Bone marrow (tissue), 2 donors: ENCODE results near the gene UGT2B15.
"Not testable (repeated sequence)": the region's sequence is repeated elsewhere in the genome, so short reads cannot be mapped to it uniquely, and the experiment has no call there.

Experiments used
- DNase-seq, 2 donors: peaks; one replicate each; lab custom pipeline; 2025; lab: John Stamatoyannopoulos, UW

The UGT2B15 gene

DNA sequence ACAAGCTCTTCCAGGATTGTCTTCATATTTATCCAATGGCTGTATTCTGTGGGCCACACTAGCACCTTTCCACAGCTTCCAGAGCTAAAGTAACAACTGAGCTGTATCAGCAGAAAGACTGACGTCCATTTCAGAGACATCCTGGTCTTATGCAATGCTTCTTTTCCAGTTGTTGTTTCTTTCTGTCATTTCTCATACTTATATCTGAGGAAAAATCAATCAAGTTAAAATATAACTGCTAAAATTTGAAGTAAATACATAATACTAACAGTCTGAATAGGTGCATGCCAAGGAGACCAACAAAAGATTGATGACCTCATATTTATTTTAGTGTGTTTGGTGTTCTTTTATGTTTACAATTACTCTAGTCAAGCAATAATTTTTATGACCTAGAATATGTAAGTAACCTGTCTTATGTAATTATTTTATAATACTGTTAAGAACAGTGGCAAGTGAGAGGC lies at the start of gene UGT2B15:
TSS of gene UGT2B15 (minus strand) at position 174 of the 461 bp plus-strand sequence. CDS start at position 140, 34 bp downstream.
- DNase-seq, result not testable (repeated sequence)

DNA sequence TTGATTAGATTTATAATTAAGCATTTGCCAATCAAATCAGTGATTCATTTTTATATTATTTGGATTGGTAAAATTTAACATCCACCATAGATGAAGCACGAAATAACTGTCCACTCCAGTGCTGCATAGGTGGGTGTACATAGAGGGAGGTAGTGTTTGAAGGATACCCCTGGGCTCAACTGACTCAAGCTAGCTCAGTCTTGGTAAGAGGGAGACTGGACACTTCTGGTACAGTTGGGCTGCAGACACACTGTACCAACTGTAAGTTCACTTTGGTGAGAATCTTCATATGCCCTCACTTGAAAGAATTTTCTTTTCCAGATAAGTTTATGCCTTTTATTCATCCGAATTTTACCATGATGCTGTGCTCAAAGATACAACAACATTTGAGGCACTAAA lies 48.6 kb upstream of the UGT2B15 start:
- no peak for DNase-seq

DNA sequence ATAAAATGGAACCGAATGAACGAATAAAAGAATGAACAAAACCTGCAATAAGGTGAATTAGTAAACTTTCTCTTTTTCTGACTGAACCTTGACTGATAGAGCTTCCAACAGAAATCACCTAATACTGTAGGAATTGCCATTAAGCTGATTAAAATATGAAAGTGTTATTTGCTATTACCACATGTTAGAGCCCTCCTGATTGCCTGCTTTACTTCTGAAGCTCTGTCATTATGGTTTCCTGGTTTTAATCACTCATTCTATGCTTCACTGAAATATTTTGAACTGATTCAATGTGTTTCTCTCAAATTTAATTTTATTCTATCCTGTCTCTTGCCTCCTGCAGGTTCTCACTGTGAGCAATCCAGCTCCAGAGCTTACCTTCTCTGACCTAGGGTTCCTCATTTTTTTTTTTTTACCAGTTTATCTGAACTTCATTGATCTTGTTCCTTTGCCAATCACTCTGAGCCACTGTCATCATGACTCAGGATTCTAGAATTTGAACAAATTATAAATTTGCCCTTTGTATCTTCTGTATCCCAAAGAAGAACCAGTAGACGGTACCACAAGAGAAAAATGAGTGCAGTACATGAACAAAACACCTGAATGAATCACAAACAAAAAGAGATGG lies 48.1 kb upstream of the UGT2B15 start:
- no peak for DNase-seq

DNA sequence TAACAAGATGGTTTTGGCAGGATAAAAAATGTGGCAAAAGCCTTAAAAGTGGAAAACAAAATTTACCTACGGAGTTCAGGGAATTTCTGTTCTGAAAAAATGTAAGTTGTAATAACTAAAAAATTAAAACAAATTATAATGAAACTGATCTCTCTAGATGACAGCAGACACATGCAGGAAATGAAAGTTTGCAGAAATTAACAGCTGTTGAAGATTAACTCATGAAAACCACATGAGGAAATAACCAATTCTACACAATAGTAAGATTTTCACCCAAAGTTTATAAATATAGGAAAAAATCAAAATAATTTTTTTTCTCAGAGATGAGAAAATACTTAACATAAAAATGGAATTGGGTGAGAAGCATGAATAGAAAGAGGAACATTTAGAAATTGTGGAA lies 47.5 kb upstream of the UGT2B15 start:
- DNase-seq, result no peak

DNA sequence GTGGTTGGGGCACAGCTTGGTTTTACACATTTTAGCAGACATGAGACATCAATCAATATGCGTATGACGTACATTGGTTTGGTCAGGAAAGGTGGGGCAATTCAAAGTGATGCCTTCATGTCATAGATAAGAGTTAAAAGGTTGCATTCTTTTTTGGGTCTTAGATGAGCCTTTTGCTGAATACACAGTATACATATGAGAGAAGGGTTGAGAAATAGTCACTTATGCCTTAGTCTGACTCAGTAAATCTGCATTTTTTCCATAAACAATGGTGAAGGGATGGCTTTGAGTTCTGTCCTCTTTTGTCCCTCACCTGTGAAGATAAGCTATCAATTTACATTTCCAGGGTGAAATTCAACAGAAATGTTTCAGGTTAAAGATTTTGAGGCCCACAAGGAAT lies 43.9 kb upstream of the UGT2B15 start:
- DNase-seq, result no peak

DNA sequence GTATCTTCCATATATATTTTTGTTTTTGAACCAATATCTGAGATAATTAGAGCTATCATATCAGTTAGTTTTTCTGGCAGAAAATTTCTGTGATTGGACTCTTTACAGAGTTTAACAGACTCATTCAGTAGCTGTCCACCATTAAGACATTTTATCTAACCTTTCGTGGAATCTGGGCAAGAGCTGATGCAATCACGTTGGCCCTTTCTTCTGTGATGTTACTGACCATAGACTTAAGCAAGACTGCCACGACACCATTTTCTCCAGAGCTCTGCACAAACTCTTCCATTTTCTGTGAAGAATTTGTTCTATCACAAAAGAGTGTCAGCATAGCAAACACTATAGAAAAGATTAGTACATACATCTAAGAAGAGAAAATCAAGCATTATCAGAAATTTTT lies 41.8 kb upstream of the UGT2B15 start:
- DNase-seq, result no peak

DNA sequence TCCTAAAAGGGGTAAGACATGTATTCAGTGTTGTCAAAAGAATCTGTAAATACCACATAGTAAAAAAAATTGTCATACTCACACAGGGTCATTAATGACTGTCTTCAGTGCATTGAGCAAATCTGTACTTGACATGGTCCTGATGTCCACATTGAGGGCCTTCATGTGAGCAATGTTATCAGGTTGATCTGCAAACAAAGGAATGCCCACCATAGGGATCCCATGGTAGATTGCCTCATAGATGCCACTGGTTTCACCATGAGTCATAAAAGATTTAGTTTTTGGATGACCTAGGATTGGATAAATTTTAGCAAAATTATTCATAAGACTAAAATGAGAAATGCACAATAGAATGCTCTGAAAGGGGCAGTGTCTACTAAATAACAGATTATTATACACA lies 38.1 kb upstream of the UGT2B15 start:
- DNase-seq, result no peak

DNA sequence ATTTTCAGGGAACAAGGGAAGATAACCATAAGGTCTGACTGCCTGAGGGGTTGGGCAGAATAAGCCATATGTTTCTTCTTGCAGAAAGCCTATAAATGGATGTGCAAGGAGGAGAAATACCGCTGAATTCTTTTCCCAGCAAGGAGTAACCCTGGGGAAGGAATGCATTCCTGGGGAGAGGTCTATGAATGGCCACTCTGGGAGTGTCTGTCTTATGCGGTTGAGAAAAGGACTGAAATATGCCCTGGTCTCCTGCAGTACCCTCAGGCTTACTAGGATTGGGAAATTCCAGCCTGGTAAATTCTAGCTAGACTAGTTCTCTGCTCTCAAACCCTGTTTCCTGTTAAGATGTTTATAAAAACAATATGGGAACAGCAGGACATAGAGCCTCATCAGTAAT lies 32.7 kb upstream of the UGT2B15 start:
- DNase-seq, result not testable (repeated sequence)

DNA sequence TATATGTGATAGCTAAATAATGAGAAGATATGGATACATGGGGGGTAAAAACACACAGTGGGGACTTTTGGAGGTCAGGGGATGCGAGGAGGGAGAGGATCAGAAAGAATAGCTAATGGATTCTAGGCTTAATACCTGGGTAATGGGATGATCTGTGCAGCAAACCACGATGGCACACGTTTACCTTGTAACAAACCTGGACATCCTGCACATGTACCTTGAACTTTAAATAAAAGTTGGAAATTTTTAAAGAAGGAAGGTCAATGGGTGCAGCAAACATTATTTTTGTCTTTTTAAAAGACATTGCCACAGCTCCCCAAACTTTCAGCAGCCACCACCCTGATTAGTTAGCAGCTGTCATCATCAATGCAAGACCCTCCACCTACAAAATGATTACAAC lies 29.7 kb upstream of the UGT2B15 start:
- DNase-seq, result no peak

DNA sequence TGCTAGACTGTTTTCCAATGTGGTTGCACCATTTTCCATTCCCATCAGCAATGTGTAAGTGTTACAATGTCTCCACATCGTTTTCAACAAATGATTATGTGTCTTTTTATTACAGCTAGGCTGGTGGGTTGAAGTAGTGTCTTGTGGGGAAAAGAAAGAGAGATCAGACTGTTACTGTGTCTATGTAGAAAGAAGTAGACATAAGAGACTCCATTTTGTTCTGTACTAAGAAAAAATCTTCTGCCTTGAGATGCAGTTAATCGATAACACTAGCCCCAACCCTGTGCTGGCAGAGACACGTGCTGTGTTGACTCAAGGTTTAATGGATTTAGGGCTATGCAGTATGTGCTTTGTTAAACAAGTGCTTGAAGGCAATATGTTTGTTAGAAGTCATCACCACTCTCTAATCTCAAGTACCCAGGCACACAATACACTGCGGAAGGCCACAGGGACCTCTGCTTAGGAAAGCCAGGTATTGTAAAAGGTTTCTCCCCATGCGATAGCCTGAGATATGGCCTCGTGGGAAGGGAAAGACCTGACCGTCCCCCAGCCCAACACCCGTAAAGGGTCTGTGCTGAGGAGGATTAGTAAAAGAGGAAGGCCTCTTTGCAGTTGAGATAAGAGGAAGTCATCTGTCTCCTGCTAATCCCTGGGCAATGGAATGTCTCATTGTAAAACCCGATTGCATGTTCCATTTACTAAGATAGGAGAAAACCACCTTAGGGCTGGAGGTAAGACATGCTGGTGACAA lies 23.0 kb upstream of the UGT2B15 start:
- DNase-seq, result no peak

DNA sequence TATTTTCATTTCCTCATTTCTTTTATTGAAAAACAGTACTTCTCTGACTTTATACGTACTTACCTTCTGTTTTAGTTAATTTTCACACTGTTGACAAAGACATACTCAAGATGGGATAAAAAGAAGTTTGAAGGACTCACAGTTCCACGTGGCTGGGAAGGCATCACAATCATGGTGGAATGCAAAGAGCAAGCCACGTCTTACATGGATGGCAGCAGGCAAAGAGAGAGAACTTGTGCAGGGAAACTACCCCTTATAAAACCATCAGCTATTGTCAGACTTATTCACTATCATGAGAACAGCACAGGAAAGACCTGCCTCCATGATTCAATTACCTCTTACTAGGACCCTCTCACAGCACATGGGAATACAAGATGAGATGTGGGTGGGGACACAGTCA lies 20.7 kb upstream of the UGT2B15 start:
- no peak for DNase-seq

DNA sequence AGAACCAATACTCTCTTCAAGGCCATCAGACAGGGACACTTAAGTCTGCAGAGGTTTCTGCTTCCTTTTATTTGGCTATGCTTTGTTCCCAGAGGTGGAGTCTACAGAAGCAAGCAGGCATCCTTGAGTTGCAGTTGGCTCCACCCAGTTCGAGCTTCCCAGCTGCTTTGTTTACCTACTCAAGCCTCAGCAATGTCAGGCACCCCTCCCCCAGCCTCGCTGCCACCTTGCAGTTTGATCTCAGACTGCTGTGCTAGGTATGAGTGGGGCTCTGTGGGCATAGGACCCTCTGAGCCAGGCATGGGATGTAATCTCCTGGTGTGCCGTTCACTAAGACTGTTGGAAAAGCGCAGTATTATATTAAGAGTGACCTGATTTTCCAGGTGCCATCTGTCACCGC lies 12.6 kb upstream of the UGT2B15 start:
- DNase-seq, result no peak

DNA sequence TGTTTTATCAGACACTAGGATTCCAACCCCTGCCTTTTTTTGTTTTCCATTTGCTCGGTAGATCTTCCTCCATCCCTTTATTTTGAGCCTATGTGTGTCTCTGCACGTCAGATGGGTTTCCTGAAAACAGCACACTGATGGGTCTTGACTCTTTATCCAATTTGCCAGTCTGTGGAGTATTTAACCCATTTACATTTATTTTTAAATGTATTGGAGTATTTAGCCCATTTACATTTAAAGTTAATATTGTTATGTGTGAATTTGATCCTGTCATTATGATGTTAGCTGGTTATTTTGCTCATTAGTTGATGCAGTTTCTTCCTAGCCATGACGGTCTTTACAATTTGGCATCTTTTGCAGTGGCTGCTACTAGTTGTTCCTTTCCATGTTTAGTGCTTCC lies 10.8 kb upstream of the UGT2B15 start:
- DNase-seq, result not testable (repeated sequence)

DNA sequence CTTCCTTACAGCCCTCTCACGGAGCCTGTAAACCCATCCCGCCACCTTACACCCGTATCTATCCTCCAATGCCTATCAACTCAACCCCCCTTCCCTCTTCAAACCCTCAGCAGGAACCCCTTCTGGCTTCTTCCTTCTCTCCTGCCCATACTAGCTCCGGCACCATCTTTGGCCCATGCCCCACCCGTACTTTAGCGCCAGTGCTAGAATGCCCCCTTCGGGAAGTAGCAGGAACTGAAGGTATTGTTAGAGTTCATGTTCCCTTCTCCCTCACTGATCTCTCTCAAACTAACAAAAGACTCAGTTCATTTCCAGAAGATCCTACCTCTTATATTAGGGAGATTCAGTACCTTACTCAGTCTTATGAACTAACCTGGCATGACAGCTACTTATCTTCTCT lies 2.7 kb upstream of the UGT2B15 start:
- DNase-seq, result no peak

DNA sequence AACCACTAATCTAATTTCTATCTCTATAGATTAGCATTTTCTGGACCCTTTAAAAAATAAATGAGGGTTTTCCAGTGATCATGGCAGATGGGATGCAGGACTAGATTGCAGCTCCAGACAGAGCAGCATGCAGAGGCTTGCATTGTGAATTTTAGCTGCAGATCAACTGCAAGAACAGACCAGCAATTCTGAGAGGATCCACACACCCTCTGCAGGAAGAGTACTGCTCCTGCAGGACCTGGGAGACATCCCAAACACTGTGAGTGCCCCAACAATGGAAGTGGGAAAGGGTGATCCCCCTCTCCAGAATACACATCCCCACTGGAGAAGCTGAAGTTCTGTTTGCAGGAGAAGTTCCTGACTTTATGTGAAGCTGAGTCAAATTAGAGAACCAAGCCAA lies 765 bp upstream of the UGT2B15 start:
- DNase-seq, result not testable (repeated sequence)

DNA sequence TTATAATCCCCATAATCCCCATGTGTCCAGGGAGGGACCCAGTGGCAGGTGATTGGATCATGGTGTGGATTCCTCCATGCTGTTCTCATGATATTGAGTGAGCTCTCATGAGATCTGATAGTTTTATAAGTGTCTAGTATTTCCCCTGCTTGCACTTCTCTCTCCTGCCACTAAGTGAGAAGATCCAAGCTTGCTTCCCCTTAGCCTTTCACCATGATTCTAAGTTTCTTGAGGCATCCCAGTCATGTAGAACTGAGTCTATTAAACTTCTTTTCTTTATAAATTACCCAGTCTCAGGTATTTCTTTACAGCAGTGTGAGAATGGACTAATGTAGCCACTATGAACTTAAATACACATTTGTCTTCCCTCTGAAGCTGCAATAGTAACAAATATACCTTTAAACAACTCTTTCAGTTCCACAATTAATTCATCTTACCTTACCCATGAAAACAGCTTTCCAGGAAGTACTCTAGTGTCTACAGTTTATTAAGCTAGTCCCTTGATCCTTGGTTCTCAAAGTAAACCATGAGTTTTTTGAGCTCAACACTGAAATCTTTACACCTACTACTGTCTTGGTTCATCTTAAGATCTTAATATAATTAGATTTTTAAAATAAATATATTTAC lies 1.8 kb downstream of the UGT2B15 start:
- DNase-seq, result not testable (repeated sequence)

DNA sequence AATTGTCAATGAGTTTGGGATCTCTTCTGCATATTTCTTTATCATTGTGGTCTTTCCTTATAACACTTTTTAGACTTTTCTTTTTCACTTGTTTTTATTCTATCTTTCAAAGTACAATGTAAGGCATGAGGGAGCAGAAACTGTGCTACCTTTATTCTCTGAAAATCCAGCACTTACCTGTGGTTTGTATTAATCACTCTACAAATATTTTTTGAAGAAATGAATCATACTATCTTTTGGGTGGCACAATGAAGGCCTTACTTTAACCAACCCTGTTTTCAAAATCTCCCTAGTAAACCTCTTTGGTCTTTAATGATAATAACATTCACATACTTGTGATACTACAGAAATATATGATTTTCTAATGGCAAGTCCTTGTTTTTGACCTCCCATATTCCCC lies 2.9 kb downstream of the UGT2B15 start:
- DNase-seq, result not testable (repeated sequence)

DNA sequence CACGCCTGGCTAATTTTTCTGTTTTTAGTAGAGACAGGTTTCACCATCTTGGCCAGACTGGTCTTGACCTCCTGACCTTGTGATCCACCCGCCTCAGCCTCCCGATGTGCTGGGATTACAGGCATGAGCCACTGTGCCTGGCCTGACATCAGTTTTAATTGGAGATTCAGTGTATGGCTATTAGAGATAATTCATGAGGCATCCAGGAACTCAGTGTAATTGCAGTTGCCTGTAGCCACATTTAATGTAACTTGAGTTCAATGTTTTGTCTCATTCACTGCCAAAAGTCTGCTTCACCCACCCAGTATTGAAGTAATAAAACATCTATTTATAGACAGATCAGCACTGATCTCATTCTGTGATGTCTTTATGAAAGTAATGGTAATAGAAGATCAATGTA lies 5.7 kb downstream of the UGT2B15 start:
- DNase-seq, result not testable (repeated sequence)

DNA sequence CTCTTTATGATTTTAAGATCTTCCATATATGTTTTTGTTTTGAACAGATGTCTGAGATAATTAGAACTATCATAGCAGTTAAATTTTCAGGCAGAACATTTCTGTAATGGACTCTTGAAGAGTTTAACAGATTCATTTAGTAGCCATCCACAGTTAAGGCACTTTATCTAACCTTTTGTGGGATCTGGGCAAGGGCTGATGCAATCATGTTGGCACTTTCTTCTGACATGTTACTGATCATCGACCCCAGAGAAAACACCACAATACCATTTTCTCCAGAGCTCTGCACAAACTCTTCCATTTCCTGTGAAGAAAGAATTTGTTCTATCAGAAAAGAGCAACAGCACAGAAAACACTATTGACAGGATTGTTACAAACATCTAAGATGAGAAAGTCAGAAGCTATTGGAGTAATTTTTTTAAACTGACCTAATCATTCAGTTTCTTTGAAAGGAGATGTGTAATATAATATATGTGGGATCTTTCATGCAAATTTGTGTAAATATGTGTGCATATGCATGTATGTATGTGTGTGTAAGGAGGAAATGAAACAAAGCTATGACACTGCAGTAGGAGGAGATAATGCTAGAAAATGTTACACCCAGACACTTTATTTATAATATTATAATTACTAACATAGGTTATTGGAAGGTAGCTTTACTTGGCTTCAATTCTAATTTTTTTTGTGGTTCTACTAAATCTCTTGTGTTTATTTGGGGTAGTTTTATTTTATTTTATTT lies 7.4 kb downstream of the UGT2B15 start:
- not testable (repeated sequence) for DNase-seq

DNA sequence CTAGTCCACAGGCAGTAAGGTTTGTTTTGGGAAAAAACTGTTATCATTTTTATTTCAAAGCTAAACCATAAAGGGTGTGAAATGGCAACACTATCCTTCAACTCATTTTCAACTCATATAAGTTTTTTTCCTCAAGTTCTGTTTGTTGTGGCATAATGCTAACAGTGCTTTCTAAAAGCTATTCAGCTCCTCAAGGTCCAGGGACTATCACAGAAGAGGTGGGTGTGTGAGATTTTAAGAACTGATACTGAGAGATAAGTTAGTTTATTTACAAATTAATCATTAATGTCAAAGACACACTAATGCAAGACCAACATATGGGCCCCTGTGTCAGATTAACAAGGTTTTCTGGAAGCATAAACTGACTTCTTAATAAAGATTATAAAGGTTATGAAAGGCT lies 11.8 kb downstream of the UGT2B15 start:
- no peak for DNase-seq

DNA sequence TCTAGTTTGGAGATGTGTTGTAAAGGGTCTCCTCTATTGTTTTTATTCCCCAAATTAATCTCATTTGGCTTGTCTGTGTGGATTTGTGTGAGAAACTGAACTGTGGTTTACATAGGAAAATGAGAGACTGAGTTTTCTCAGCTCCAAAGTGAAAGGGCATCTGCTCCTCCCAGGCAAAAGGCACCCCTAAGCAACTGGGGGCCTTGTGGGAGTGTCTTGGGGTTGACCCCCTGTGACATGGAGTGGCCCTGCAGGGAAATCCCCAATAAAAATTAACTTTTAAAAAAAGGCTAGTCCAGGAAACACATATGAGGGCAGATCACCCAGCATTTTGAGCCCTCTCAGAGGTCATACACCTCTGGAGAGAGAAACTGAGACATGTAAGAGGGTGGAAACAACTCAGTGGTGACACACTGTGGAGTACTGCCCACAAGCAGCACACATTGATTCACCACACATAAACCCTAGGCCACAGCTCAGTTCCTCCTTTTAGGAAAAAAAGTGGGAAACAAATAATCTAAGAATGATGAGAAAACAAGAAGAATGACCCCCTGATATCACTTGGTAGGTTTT lies 13.3 kb downstream of the UGT2B15 start:
- DNase-seq, result not testable (repeated sequence)

DNA sequence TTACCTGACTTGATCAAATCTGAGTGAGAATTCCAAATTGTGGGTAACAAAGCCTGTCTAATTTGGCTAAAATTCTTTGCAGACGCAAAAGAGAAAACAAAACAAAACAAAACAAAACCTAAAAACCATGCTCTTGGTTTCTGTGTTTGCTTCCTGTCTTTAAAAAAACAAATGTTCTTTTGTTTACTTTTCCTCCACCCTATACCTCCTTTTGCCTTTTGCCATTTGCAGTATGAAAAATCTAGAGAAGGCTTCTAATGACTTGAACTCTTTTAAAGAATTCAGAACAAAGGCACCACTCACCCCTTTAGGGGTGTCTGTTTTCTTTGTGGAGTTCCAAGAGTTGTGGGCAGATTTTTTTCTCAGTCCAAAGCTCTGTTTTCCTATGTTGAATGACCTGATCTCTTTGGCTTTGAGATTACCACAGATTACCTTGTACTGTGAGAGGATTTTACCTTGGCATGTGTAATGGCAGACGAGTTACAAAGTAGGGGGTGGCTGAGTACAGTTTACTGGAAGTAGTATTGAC lies 13.9 kb downstream of the UGT2B15 start:
- DNase-seq, result not testable (repeated sequence)
